Measurements from ENCODE around the gene PSPN.
"Not testable (repeated sequence)": the region's sequence is repeated elsewhere in the genome, so short reads cannot be mapped to it uniquely, and the experiment has no call there.

Gene PSPN

DNA sequence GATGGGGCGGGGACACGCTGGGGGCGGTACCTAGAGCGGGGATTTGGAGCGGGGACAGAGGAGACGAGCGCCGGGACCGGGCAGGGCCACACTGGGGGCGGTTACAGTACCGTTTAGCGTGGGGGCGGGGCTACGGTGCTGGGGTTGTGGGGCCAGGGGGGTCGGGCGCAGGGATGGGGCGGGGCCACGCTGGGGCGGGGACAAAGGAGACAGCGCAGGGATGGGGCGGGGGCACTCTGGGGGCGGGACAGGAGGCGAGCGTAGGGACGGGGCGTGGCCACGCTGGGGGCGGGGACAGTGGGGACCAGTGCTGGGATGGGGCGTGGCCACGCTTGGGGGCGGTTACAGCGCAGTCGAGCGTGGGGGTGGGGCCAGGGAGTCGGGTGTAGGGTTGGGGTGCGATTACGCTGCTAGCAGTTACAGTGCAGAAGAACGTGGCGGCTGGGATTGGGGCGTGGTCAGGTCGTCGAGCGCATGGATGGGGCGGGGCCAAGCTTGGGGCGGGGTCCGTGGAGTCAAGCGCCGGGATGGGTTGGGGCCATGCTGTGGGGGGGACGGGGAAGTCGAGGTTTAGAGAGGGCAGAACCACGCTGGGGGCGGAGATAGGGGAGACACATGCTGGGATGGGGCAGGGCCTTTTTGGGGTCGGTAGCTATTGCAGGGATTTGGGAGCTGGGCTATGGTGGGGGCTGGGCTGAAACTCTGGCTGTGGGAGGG lies 2.5 kb downstream of the PSPN start:
- peak; percentile 100 for DNase-seq

DNA sequence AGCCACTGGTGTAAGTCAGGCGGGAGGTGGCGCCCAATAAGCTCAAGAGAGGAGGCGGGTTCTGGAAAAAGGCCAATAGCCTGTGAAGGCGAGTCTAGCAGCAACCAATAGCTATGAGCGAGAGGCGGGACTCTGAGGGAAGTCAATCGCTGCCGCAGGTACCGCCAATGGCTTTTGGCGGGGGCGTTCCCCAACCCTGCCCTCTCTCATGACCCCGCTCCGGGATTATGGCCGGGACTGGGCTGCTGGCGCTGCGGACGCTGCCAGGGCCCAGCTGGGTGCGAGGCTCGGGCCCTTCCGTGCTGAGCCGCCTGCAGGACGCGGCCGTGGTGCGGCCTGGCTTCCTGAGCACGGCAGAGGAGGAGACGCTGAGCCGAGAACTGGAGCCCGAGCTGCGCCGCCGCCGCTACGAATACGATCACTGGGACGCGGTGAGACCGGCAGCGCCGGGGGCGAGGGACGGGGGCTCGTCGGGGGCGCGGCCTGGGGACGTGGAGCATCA lies 3.1 kb downstream of the PSPN start, which contains the start of gene ALKBH7:
TSS of gene ALKBH7 (plus strand) at position 201 of the 502 bp plus-strand sequence. CDS start at position 228, 27 bp downstream.
- peak; percentile 99 for DNase-seq

DNA sequence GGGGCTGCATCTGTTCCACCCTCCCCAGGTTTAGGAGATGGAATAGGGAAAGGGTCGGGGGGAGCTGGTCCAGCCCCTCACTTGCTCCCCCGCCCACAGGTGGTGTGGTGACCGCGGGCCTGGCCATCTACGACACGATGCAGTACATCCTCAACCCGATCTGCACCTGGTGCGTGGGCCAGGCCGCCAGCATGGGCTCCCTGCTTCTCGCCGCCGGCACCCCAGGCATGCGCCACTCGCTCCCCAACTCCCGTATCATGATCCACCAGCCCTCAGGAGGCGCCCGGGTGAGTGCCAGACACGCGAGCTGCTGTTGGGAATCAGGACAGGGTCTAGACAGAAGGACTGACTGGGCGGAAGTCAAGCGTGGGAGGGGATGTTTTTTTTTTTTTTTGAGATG lies 11.4 kb downstream of the PSPN start:
- no peak for DNase-seq

DNA sequence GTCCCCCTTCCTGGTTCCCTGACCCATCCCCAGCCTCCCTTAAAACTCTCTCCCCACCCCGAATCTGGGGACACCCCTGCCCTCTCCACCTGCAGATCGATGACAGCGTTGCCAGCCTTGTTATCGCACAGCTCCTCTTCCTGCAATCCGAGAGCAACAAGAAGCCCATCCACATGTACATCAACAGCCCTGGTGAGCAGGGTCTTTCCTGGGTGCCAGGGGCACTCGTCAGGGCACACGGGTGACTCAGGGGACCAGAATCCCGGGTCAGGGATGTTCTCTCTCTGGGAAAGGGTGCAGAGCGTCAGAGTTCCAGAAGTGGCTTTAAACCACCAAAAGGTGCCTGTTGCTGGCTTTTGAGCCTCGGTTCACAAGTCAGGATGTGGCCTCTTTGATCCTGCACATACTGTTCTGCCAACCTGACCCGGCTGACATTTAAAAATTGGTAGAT lies 13.4 kb downstream of the PSPN start:
- no peak for DNase-seq

DNA sequence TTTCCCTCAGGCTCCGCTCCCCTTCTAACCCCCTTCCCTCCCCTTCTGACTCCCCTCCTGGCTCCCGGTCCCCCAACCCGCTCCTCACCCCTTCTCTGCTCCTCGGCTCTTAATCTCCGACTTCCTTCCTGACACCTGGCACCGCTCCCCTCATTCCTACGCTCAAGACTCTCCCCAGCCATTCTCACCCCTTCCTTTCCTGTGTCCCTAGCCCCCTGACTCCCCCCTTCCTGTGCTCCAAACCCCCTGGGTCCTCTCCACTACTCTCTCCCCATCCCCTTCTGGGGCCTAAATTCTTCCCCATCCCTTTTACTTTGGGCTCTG lies 13.7 kb downstream of the PSPN start:
- no peak for DNase-seq

DNA sequence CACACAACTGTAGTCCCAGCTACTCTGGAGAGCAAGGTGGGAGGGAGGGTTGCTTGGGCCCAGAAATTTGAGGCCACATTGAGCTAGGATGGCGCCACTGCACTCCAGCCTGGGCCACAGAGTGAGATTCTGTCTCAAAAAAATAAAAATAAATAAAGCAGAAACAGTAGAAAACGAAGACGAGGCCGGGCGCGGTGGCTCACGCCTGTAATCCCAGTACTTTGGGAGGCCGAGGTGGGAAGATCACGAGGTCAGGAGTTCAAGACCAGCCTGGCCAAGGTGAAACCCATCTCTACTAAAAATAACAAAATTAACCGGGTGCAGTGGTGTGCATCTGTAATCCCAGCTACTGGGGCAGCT lies 14.9 kb downstream of the PSPN start:
- DNase-seq: not testable (repeated sequence)

DNA sequence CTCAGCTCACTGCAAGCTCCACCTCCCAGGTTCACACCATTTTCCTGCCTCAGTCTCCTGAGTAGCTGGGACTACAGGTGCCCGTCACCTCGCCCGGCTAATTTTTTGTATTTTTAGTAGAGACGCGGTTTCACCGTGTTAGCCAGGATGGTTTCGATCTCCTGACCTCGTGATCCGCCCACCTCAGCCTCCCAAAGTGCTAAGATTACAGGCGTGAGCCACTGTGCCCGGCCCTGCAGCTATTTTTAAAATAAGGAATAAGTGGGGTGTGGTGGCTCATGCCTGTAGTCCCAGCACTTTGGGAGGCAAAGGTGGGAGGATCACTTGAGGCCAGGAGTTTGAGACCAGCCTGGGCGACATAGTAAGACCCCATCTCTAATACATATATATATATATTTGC lies 15.3 kb downstream of the PSPN start:
- DNase-seq: not testable (repeated sequence)

DNA sequence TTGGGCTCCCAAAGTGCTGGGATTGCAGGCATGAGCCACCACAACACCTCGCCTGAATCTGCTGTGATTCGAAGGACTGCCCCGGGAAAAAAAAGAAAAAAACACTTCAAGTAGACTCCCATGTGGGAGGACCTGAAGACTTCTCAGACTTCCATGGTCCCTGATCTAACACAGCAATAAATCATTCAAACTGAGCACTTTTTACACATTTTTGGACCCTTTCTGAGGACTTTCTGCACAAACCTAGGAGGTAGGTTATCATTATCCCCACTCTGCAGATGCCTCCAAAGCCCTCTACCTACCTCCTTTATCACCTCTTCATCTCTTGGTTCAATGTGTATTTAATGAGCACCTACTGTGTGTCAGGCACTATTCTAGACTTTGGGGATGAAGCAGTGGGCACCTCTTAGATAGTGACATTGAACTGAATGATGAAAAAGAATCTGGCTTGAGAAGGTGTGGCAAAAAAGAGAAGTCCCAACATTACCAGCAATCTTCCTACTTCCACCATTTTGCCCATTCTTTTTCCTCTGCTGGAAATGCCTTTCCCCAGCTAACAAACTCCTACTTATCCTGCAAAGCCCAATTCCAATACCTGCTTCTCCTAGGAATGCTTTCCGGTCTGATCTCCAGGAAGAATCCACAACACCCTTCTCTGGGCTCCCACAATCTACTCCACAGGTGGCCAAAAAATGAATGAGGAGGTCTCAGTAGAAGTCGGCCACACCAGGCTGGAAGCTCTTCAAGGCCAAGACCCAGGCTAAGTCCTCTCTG lies 16.0 kb downstream of the PSPN start:
- no peak for DNase-seq

DNA sequence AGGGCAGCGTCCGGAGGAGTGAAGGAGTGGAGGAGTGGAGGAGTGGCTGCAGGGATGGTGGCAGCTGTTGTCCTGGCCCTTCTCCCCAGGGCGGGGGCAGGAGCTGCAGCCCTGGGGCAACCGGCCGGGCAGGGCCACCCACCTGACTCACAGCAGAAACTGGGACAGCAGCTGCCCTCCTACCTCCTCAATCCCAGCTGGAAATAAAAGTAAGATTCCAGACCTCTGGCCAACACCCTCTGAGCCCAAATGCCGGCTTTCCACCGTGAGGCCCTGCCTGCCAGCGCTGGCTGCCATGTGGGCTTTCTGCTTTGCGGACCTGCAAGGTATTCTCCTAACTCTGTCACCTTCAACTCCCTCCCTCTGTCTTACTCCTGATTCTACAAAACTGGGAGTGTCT lies 17.7 kb downstream of the PSPN start:
- DNase-seq: no peak

DNA sequence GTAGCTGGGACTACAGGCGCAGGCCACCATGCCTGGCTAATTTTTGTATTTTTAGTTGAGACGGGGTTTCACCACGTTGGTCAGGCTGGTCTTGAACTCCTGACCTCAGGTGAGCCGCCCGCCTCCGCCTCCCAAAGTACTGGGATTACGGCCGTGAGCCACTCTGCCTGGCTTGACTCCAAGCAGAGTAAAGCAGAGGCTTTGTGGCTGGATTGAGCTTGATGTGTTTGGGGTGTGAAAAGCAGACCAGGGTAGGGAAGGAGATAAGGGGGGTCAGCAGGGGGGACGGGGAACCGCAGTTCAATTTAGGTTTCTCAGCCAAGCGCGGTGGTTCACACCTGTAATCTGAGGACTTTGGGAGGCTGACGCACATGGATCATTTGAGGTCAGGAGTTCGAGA lies 18.6 kb downstream of the PSPN start:
- DNase-seq: no peak

DNA sequence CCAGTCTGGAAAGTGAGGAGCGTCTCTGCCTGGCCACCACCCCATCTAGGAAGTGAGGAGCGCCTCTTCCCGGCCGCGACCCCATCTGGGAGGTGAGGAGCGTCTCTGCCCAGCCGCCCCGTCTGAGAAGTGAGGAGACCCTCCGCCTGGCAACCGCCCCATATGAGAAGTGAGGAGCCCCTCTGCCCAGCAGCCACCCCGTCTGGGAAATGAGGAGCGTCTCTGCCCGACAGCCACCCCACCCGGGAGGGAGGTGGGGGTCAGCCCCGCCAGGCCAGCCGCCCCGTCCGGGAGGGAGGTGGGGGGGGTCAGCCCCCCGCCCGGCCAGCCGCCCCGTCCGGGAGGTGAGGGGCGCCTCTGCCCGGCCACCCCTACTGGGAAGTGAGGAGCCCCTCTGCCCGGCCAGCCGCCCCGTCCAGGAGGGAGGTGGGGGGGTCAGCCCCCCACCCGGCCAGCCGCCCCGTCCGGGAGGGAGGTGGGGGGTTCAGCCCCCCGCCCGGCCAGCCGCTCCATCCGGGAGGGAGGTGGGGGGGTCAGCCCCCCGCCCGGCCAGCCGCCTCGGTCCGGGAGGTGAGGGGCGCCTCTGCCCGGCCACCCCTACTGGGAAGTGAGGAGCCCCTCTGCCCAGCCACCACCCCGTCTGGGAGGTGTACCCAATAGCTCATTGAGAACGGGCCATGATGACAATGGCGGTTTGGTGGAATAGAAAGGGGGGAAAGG lies 20.3 kb downstream of the PSPN start:
- not testable (repeated sequence) for DNase-seq

DNA sequence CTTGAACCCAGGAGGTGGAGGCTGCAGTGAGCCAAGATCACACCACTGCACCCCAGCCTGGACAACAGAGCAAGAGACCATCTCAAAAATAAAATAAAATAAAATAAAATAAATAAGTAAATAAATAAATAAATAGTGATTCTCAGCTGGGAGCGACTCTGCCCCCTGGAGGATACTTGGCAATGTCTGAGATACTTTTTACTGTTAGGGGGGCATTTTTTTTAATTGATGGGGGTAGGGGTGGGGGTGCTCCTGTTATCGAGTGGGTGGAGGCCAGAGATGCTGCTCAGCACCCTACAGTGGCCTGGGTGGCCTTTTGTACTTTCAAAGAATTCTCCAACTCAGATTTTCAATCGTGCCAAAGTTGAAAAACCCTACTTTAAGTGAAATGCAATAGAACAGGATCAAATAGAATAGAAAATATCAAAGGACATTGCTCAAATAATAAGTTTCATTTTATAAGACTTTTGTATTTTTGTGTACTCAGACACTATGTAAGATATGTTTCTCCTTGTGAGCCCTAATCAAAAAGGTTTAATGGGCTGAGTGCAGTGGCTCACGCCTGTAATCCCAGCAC lies 21.5 kb downstream of the PSPN start:
- no peak for DNase-seq

DNA sequence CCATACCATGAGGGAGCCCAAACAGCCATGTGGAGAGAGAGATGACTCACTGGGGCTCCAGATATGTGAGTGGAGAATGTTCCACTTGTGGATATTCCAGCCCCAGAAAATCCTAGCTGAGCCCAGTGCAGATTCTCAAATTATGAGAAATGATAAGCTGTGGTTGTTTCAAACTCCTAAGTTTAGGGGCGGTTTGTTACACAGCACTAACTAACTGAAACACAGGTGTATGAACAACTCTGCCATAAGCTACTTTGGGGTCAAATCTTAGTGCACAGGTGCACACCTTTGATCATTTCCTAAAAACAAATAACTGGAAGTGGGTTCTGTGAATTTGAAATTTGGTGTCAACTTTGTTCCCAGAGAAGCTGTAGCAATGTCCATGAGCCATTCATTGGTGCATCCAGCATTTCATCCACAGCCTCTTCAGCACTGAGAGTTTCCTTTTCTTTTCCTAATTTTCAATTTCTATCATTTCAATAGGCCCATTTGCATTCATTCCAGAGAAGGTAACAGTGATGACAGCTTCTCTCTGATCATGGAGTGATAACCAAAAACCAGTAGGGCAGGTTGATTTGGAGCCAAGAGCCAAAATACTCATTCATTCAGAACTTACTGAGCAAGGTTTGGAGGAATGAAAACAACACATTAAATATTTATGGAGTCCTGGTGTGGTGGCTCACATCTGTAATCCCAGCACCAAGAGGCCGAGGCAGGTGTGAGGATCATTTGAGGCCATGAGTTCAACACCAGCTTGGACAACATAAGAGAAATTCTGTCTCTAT lies 23.2 kb downstream of the PSPN start:
- DNase-seq: no peak

DNA sequence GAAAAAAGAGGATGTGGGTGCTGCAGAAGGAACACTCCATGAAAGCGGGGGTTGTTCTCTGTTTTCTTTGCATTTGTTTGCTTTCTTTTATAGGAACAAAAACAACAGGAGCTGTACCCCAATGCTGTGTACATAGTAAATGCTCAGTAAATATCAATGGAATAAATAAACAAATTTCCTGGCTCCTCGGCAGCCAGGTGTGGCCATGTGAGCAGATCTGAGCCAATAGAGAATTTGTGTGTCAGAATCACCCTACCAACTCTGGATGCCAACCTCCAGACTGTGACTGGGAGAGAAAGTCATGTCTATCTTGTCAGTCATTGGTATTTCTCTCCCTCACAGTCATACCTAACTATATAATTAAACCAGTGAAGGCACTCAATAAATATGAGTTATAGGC lies 25.0 kb downstream of the PSPN start:
- DNase-seq: no peak

DNA sequence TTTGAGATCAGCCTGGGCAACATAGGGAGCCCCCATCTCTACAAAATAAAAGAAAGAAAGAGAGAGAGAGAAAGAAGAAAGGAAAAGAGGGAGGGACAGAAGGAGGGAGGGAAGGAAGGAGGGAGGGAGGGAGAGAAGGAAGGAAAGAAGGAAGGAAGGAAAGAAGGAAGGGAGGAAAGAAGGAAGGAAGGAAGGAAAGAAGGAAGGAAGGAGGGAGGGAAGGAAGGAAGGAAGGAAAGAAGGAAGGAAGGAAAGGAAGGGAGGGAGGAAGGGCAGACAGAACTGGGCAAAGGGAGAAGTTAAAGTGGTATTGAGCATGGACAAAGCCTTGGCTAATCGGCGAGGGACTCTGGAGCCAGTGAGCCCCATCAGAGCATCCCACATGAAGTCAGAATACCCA lies 26.5 kb downstream of the PSPN start:
- not testable (repeated sequence) for DNase-seq

DNA sequence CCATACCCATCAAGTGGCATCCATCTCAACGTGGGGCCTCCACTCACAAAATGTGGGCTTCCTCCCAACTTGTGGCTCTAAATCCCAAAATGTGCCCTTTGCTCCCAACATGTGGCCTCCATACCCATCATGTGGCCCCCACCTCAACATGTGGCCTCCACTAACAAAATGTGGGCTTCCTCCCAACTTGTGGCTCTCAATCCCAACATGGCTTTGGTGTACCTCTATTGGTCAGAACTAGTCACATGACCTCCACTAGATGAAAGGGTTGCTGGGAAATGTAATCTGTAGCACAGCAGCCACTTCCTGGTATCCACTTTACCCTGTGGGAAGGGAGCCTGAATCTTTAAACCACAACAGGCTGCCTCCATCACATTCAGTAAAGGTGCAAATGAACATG lies 32.3 kb downstream of the PSPN start:
- no peak for DNase-seq

DNA sequence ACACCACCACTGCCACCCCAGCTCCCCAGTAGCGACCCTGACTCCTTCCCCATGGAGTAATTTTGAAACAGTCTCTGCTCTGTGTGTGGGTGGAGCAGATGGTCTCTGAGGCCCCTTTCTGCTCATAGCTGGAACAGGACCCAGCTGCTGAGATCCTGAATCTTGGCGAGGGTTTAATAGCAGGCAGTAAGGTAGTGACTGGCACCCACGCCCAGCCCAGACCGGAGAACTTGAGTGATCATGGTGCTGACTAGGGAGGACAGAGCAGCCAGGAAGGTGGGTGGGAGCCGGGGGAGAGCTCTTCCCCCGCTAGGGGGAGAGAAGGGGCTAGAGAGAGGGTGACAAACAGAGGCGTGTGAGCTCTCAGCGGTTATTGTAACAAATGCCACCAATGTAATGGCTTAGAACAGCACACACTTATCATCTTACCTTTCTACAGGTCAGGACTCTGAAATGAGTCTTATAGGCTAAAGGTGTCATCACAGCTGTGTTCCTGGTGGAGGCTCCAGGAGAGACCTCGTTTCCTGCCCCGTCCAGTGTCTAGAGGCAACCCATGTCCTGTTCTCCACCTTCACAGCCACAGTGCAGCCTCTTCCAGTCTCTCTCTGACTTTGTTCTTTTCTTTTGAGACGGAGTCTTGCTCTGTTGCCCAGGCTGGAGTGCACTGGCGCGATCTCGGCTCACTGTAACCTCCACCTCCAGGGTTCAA lies 35.1 kb downstream of the PSPN start:
- DNase-seq: no peak

DNA sequence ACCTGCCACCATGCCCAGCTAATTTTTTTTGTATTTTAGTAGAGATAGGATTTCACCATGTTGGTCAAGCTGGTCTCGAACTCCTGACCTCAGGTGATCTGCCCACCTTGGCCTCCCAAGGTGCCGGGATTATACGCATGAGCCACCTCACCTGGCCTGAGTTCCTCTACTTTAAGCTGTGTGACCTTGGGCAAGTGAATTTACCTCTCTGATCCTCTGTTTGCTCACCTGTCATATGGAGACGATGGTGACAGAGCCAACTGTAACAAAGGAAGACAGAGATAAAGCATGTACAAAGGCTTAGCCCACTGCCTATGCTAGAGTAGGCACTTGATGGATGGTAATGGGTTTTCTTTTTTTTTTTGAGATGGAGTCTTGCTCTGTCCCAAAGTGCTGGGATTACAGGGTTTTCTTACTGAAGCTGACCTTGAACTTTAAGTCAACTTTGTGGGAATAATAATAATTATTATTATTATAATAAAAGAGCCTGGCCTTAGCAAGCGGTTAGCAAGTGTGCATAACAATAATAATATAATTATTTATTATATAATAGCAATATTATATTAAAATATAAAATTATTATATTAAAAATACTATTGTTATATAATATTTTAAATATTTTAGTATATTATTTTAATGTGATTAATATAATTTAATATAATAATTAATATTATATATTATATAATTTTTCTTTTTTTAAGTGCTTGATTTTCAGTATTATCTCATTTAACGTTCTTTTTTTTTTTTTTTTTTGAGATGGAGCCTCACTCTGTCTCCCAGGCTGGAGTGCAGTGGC lies 41.0 kb downstream of the PSPN start:
- no peak for DNase-seq

DNA sequence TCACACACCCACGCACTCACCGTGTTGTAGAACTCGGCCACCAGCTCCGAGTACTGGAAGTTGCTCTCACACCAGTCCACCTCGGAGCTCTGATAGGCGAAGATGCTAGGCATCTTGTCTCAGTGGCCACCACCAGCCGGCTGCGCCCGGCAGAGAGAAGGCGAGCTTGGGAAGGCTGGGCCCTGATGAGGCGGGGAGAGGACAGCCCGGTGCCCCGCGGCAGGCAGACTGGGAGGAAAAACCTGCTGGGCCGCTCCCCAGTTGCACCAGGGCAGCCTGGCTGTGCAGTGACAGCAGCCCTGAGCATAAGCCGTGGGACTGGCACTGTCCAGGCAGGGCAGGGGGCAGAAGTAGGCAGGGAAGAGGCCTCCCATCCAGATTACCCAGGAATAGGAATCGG lies 42.3 kb downstream of the PSPN start, which contains the start of gene ACER1:
TSS of gene ACER1 (minus strand) at position 174 of the 400 bp plus-strand sequence. CDS start at position 113, 61 bp downstream.
- DNase-seq: no peak

DNA sequence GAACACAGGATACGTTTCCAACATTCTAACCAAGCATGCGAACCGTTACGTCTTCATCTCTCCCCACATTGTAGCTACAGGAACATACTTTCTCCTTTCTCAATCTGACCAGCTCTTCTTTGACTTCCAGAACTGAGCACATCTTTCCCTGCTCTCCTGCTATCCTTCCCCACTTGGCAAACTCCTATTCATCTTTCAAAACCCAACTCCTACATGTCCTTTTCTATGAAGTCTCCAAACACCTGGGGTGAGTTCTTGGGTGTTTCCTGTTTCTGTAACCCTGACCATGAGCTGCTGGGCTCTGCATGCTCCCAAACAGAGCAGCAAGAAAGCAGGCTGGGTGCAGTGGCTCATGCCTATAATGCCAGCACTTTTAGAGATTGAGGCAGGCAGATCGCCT lies 48.9 kb downstream of the PSPN start:
- DNase-seq: no peak

DNA sequence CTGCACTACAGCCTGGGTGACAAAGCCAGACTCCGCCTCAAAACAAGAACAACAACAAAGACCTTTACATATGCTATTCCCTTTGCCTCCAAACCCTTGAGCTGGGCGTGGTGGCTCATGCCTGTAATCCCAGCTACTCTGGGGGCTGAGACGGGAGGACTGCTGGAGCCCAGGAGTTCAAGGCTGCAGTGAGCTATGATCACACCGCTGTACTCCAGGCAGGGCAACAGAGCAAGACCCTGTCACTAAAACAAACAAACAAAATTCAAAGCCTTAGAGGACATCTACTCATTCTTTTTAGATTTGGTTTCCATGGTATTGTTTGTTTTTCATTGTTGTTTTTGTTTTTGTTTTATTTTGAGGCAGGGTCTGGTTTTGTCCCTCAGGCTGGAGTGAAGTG lies 50.1 kb downstream of the PSPN start:
- DNase-seq: no peak
